Osteoblast (primary cell): ENCODE measurements around the gene PCDH9. TPM values are rescaled to one million over a fixed set of nuclear protein-coding genes. Genes with fewer than 3 reads are reported as not detected.

Experiments
- DNase-seq: peaks from one replicate; pipeline ENCODE4 v3.0.0; 2011; ENCODE audit warnings: low spot score, mixed read lengths; ENCODE audit not compliant: insufficient read length; ENCODE audit errors: missing footprints
- H2AFZ ChIP-seq: 2 replicates; pipeline ENCODE4 v1.6.0; 2011; ENCODE audit warnings: mild to moderate bottlenecking, low read length
- H3K27ac ChIP-seq: 2 replicates; pipeline ENCODE4 v1.5.1; 2011; ENCODE audit warnings: mild to moderate bottlenecking, low read depth, low read length, moderate library complexity
- H3K27me3 ChIP-seq: 2 replicates; pipeline ENCODE4 v1.6.0; 2012; ENCODE audit warnings: mild to moderate bottlenecking, control low read depth, inconsistent platforms, low read length, moderate library complexity; ENCODE audit not compliant: insufficient read depth
- H3K36me3 ChIP-seq: 2 replicates; pipeline ENCODE4 v1.5.1; 2011; ENCODE audit warnings: mild to moderate bottlenecking, low read length, control low read depth, moderate library complexity; ENCODE audit not compliant: insufficient read depth
- H3K4me1 ChIP-seq: 2 replicates; pipeline ENCODE4 v1.5.1; 2011; ENCODE audit warnings: mild to moderate bottlenecking, low read length, control low read depth, moderate library complexity; ENCODE audit not compliant: insufficient read depth
- H3K4me2 ChIP-seq: 2 replicates; pipeline ENCODE4 v1.6.0; 2011; ENCODE audit warnings: mild to moderate bottlenecking, low read length; ENCODE audit not compliant: insufficient read depth
- H3K4me3 ChIP-seq: fragments of 200-600 bp; sonication (generic); 3 replicates; pipeline ENCODE4 v1.5.1; 2012; ENCODE audit warnings: mild to moderate bottlenecking, low read length, inconsistent platforms; ENCODE audit not compliant: insufficient read depth
- H3K79me2 ChIP-seq: 2 replicates; pipeline ENCODE4 v1.6.0; 2012; ENCODE audit warnings: mild to moderate bottlenecking, low read length, control low read depth, inconsistent platforms; ENCODE audit not compliant: insufficient read depth
- H3K9me3 ChIP-seq: 2 replicates; pipeline ENCODE4 v1.5.1; 2011; ENCODE audit warnings: low read depth, low read length, control low read depth
- H4K20me1 ChIP-seq: 2 replicates; pipeline ENCODE4 v1.6.0; 2012; ENCODE audit warnings: mild to moderate bottlenecking, low read length, control low read depth; ENCODE audit not compliant: insufficient read depth
- CTCF ChIP-seq: IDR thresholded peaks from 2 replicates; pipeline ENCODE4 v1.5.1; 2011; ENCODE audit warnings: mild to moderate bottlenecking, low read depth, low read length, moderate library complexity; ENCODE audit errors: extremely low read depth
- total RNA-seq: library from RNA; depleted of rRNA; stranded (reverse); fragments of >200 nt; gene quantifications from 2 replicates; pipeline ENCODE4 v1.2.3, GENCODE V29; 2012

The PCDH9 gene
- total RNA-seq, 1 donor, result 1.1 TPM

- no peak for DNase-seq
- Histone ChIP-seq H3K27me3 (no peaks in the 10 kb centered on the region), H4K20me1 (no peaks in the 10 kb centered on the region), H3K9me3 (no peaks in the 10 kb centered on the region), H3K27ac (no peak overlapping the region), H3K4me2 (no peak overlapping the region), H3K4me3 (no peak overlapping the region), H3K36me3 (no peaks in the 10 kb centered on the region), H3K4me1 (no peaks in the 10 kb centered on the region), H3K79me2 (no peaks in the 10 kb centered on the region), H2AFZ (peak overlapping the region; percentile 2)
- TF ChIP-seq CTCF, result no peak
Measured at GRCh38 chr13:66489586-66489985, 740.5 kb downstream of the PCDH9 start.

GRCh38 chr13:66489172-66489571 lies 741.0 kb downstream of the PCDH9 start:
- no peak overlapping the region for H3K4me2 ChIP-seq
- no peaks in the 10 kb centered on the region for H3K9me3 ChIP-seq
- H2AFZ ChIP-seq, result no peak overlapping the region
- no peaks in the 10 kb centered on the region for H4K20me1 ChIP-seq
- TF ChIP-seq CTCF, result no peak
- H3K79me2 ChIP-seq, result no peaks in the 10 kb centered on the region
- no peak overlapping the region for H3K4me3 ChIP-seq
- H3K4me1 ChIP-seq, result no peaks in the 10 kb centered on the region
- no peak overlapping the region for H3K27ac ChIP-seq
- no peaks in the 10 kb centered on the region for H3K27me3 ChIP-seq
- no peaks in the 10 kb centered on the region for H3K36me3 ChIP-seq
- DNase-seq, result no peak

- H3K4me2 ChIP-seq, result no peak overlapping the region
- no peaks in the 10 kb centered on the region for H3K36me3 ChIP-seq
- no peak for TF ChIP-seq CTCF
- H3K27me3 ChIP-seq, result no peaks in the 10 kb centered on the region
- H3K79me2 ChIP-seq, result no peaks in the 10 kb centered on the region
- no peak overlapping the region for H3K4me3 ChIP-seq
- H3K9me3 ChIP-seq, result no peaks in the 10 kb centered on the region
- no peak overlapping the region for H3K27ac ChIP-seq
- DNase-seq, result no peak
- H3K4me1 ChIP-seq, result no peaks in the 10 kb centered on the region
- H4K20me1 ChIP-seq, result no peaks in the 10 kb centered on the region
- H2AFZ ChIP-seq, result no peak overlapping the region
Measured at GRCh38 chr13:66483712-66484111, 746.4 kb downstream of the PCDH9 start.

DNA sequence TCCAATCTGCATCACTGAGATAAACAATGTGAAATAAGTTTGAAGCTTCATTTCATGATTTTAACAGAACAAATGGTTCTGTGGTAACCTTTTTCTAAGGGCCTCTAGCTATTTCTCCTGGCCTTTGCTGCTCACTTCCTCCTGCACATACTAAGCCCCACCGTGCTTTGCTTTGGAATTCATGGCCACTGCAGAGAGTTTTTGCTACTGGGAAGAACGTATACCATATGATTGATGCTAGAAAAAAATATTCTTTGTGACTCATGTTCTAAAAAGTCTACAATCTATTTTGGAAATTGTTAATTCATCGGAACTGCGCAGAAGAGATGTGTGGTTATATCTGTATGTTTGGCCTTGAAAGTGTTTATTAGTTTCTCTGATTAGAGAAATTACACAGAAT lies 747.3 kb downstream of the PCDH9 start:
- no peaks in the 10 kb centered on the region for H3K79me2 ChIP-seq
- no peak overlapping the region for H2AFZ ChIP-seq
- no peaks in the 10 kb centered on the region for H3K36me3 ChIP-seq
- no peaks in the 10 kb centered on the region for H4K20me1 ChIP-seq
- no peak for TF ChIP-seq CTCF
- no peak overlapping the region for H3K27ac ChIP-seq
- no peaks in the 10 kb centered on the region for H3K27me3 ChIP-seq
- no peaks in the 10 kb centered on the region for H3K4me1 ChIP-seq
- DNase-seq, result no peak
- H3K4me2 ChIP-seq, result no peak overlapping the region
- H3K4me3 ChIP-seq, result no peak overlapping the region
- H3K9me3 ChIP-seq, result no peaks in the 10 kb centered on the region
